Measurements from ENCODE around the gene ZNF808. TPM values are rescaled to one million over a fixed set of nuclear protein-coding genes. Genes with fewer than 3 reads are reported as not detected.

ZNF808 gene
- total and polyA plus RNA-seq, 2 experiments from 2014 or later, result 2.2 to 25.7 TPM

GRCh38 chr19:52570000-52570861 is 42.8 kb downstream of the ZNF808 start, which contains the start of gene ZNF701:
Gene ZNF701, plus strand, starts transcription at chr19:52570287. Its CDS starts 3,861 bp downstream, at chr19:52574148.
- Histone ChIP-seq H3K9me3 (ENCODE audit: low read depth) (no peaks in the 10 kb centered on the region), H2AFZ (peak within 1 kb of the TSS; percentile 53), H3K27me3 (no peaks in the 10 kb centered on the region), H3K4me1 (ENCODE audit: insufficient read depth) (peaks cover 5% of the 10 kb centered on the region), H3K4me3 (peak within 1 kb of the TSS; percentile 51), H3K36me3 (replicated peaks; ENCODE audit: insufficient read depth, low read depth) (no peaks in the 10 kb centered on the region), H3K27ac (peak within 1 kb of the TSS; percentile 88), H3K4me2 (peak within 1 kb of the TSS; percentile 90), H3K9me2 (replicated peaks; ENCODE audit: insufficient read depth) (no peaks in the 10 kb centered on the region), H4K20me1 (ENCODE audit: insufficient read depth, poor library complexity, severe bottlenecking) (no peaks in the 10 kb centered on the region), H3K79me2 (peaks cover 28% of the 10 kb centered on the region)
- TF ChIP-seq CTCF (IDR thresholded peaks at IDR 0.05; ENCODE audit: poor library complexity) (no peak), EZH2 (IDR thresholded peaks at IDR 0.05; ENCODE audit: borderline replicate concordance) (no peak), EZH2phosphoT487 (IDR thresholded peaks at IDR 0.05; ENCODE audit: low read depth, severe bottlenecking, unreplicated experiment) (no peak)
- WGBS (ENCODE audit: low lambda C conversion rate, missing lambda C conversion rate), result under 1% methylated on average over 54 of the region's 57 CpGs
- peak; percentile 97 for DNase-seq (ENCODE audit: low spot score)

DNA sequence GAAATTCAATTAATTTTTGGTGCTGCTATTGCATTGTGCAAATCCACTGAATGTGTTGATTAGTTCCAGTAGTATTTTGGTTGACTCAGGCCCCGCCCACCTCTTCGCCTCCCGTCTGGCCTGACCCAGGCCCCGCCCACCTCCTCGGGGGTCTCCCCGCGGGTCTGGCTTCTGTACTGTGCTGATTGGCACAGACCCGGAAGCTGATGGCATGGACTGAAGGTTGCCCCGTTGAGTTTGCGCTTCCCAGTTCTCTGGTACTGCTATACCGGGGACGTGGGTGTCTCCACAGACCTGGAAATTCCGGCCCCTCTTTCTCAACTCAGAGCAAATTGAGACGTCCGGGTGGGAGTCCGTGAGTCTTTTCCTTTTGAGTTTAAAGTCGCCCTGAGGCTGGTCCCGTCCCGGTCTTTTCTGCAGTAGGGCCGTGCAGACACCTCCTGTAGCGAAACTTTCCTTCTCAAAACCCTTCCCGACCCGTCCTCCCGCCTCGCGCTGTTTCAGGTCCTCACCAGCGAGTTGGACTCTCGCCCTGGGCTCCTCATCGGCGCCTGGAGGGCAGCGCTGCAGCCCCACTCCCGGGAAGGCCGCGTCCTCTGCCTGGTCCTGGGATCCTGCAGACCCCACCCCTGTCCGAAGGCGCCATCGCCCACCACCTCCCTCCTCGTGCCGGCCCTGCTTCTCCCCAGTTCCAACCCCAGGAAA is 57.4 kb downstream of the ZNF808 start:
- no peak overlapping the region for H3K4me2 ChIP-seq
- H3K36me3 ChIP-seq (replicated peaks; ENCODE audit: insufficient read depth, low read depth), result peaks cover 2% of the 10 kb centered on the region
- H3K4me3 ChIP-seq, result no peak overlapping the region
- DNase-seq (ENCODE audit: low spot score), result no peak
- H3K27ac ChIP-seq, result no peak overlapping the region
- no peaks in the 10 kb centered on the region for H3K79me2 ChIP-seq
- no peaks in the 10 kb centered on the region for H3K4me1 ChIP-seq (ENCODE audit: insufficient read depth)
- 96% methylated on average over 34 of the region's 39 CpGs for WGBS (ENCODE audit: low lambda C conversion rate, missing lambda C conversion rate)
- no peaks in the 10 kb centered on the region for H3K9me3 ChIP-seq (ENCODE audit: low read depth)
- H3K27me3 ChIP-seq, result no peaks in the 10 kb centered on the region
- TF ChIP-seq EZH2phosphoT487 (IDR thresholded peaks at IDR 0.05; ENCODE audit: low read depth, severe bottlenecking, unreplicated experiment) (no peak), EZH2 (IDR thresholded peaks at IDR 0.05; ENCODE audit: borderline replicate concordance) (no peak), CTCF (IDR thresholded peaks at IDR 0.05; ENCODE audit: poor library complexity) (no peak)
- H4K20me1 ChIP-seq (ENCODE audit: insufficient read depth, poor library complexity, severe bottlenecking), result no peaks in the 10 kb centered on the region
- H3K9me2 ChIP-seq (replicated peaks; ENCODE audit: insufficient read depth), result no peaks in the 10 kb centered on the region
- H2AFZ ChIP-seq, result no peak overlapping the region

- H3K27me3 ChIP-seq, result no peaks in the 10 kb centered on the region
- H3K9me2 ChIP-seq (replicated peaks; ENCODE audit: insufficient read depth), result no peaks in the 10 kb centered on the region
- WGBS (ENCODE audit: low lambda C conversion rate, missing lambda C conversion rate), result 98% methylated on average over 6 of the region's 6 CpGs
- H2AFZ ChIP-seq, result no peak overlapping the region
- H3K4me2 ChIP-seq, result no peak overlapping the region
- H3K27ac ChIP-seq, result no peak overlapping the region
- H3K79me2 ChIP-seq, result no peaks in the 10 kb centered on the region
- peaks cover 2% of the 10 kb centered on the region for H3K36me3 ChIP-seq (replicated peaks; ENCODE audit: insufficient read depth, low read depth)
- no peaks in the 10 kb centered on the region for H4K20me1 ChIP-seq (ENCODE audit: insufficient read depth, poor library complexity, severe bottlenecking)
- no peak for TF ChIP-seq CTCF (IDR thresholded peaks at IDR 0.05; ENCODE audit: poor library complexity)
- no peak for TF ChIP-seq EZH2 (IDR thresholded peaks at IDR 0.05; ENCODE audit: borderline replicate concordance)
- TF ChIP-seq EZH2phosphoT487 (IDR thresholded peaks at IDR 0.05; ENCODE audit: low read depth, severe bottlenecking, unreplicated experiment), result no peak
- no peaks in the 10 kb centered on the region for H3K4me1 ChIP-seq (ENCODE audit: insufficient read depth)
- H3K4me3 ChIP-seq, result no peak overlapping the region
- no peaks in the 10 kb centered on the region for H3K9me3 ChIP-seq (ENCODE audit: low read depth)
- no peak for DNase-seq (ENCODE audit: low spot score)
Measured at GRCh38 chr19:52585604-52586003, 58.1 kb downstream of the ZNF808 start.

All from hepatocyte (in vitro differentiated cells).